Effector memory CD8-positive, alpha-beta T cell (primary cell): ENCODE results near the gene MED20.

Source experiments
- ATAC-seq: fragments of 150-1000 bp; cut with Tn5 transposase; replicated peaks from 2 replicates; pipeline ENCODE4 v1.10.0; 2021; ENCODE audit warnings: mild to moderate bottlenecking, moderate library complexity
- DNase-seq, 3 experiments: peaks; one replicate each; pipeline ENCODE4 v3.0.0; 2021
- H3K27ac Mint-ChIP-seq, 2 donors: one replicate each; pipeline ENCODE4 v1.8.0; 2022; ENCODE audit warnings: mild to moderate bottlenecking in 2 of 2, mixed read lengths in 2 of 2, moderate library complexity in 2 of 2
- H3K27me3 Mint-ChIP-seq, 2 donors: one replicate each; pipeline ENCODE4 v1.8.0; 2022; ENCODE audit warnings: mixed read lengths in 2 of 2
- H3K36me3 Mint-ChIP-seq: one replicate; pipeline ENCODE4 v1.8.0; 2022; ENCODE audit warnings: mild to moderate bottlenecking, moderate library complexity, mixed read lengths; ENCODE audit not compliant: insufficient read depth
- H3K4me1 Mint-ChIP-seq, 2 donors: one replicate each; pipeline ENCODE4 v1.8.0; 2022; ENCODE audit warnings: low read depth in 2 of 2, mixed read lengths in 2 of 2
- H3K4me3 Mint-ChIP-seq, 2 donors: one replicate each; pipeline ENCODE4 v1.8.0; 2022; ENCODE audit warnings: mild to moderate bottlenecking in 2 of 2, mixed read lengths in 2 of 2, moderate library complexity in 2 of 2
- H3K9me3 Mint-ChIP-seq, 2 donors: one replicate each; pipeline ENCODE4 v1.8.0; 2022; ENCODE audit warnings: mixed read lengths in 2 of 2
- total RNA-seq, 9 experiments: gene quantifications; one replicate each; lab custom pipeline; 2026; lab: John Stamatoyannopoulos, UW

Gene MED20, protein sequence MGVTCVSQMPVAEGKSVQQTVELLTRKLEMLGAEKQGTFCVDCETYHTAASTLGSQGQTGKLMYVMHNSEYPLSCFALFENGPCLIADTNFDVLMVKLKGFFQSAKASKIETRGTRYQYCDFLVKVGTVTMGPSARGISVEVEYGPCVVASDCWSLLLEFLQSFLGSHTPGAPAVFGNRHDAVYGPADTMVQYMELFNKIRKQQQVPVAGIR
- 2.0 to 11.3 (median 8.9) reads per million in 9 experiments for total RNA-seq

GRCh38 chr6:41920921-41921711, at the start of gene MED20, which contains the start of gene BYSL:
MED20 (minus strand) TSS chr6:41921139; CDS start chr6:41921018, 121 bp downstream.
BYSL (plus strand) TSS chr6:41921499; CDS start chr6:41921563, 64 bp downstream.
- Mint-ChIP-seq H3K27ac (peak within 1 kb of the TSS; percentile 95 to 98), H3K27me3 (no peaks in the 10 kb centered on the region), H3K4me3 (peak within 1 kb of the TSS; percentile 97 to 98), H3K4me1 (peaks cover 41 to 47% of the 10 kb centered on the region in 2 donors), H3K36me3 (peaks cover 31% of the 10 kb centered on the region), H3K9me3 (no peaks in the 10 kb centered on the region)
- peak; percentile 95 for ATAC-seq
- DNase-seq, result peak; percentile 93 to 96 (median 94)

DNA sequence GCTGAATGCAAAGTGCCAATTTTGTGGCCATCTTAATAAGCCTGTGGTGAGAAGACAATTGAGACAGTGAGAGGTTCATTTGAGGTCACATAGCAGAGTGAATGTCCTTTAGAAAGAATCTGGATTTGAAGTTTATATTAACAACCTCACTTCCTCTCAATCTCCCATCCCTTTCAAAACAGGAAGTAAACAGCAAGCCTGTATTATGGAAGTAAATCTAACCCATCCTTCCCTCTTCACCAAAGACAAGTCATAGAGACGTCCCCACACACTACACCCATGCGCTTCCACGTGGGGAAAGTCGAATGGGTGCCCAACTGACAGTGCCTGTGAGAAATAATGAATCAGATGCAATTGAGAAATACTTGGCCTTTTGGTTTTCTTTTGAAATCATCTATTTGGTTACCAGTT, 49.5 kb upstream of the MED20 start:
- no peaks in the 10 kb centered on the region for H3K27me3 Mint-ChIP-seq
- H3K9me3 Mint-ChIP-seq, result no peaks in the 10 kb centered on the region
- peak overlapping the region; percentile 81 to 94 for H3K27ac Mint-ChIP-seq
- no peak for DNase-seq
- peak; percentile 75 for ATAC-seq
- peaks cover 17% of the 10 kb centered on the region for H3K36me3 Mint-ChIP-seq
- H3K4me3 Mint-ChIP-seq, result peak overlapping the region; percentile 42 to 70
- peaks cover 40 to 50% of the 10 kb centered on the region in 2 donors for H3K4me1 Mint-ChIP-seq

GRCh38 chr6:41967312-41968287, 46.7 kb upstream of the MED20 start:
- H3K4me1 Mint-ChIP-seq, result peaks cover 42 to 64% of the 10 kb centered on the region in 2 donors
- ATAC-seq (no peak), DNase-seq (no peak)
- no peaks in the 10 kb centered on the region for H3K9me3 Mint-ChIP-seq
- H3K4me3 Mint-ChIP-seq, result peak overlapping the region in 1 of 2 donors; percentile 18
- H3K27ac Mint-ChIP-seq, result peak overlapping the region; percentile 39 to 73
- peaks cover 9% of the 10 kb centered on the region for H3K36me3 Mint-ChIP-seq
- H3K27me3 Mint-ChIP-seq, result no peaks in the 10 kb centered on the region

GRCh38 chr6:41966961-41967311, 46.0 kb upstream of the MED20 start:
- Mint-ChIP-seq H3K27me3 (no peaks in the 10 kb centered on the region), H3K36me3 (peaks cover 9% of the 10 kb centered on the region), H3K27ac (peak overlapping the region in 1 of 2 donors; percentile 73), H3K4me1 (peaks cover 41 to 64% of the 10 kb centered on the region in 2 donors), H3K4me3 (no peak overlapping the region), H3K9me3 (no peaks in the 10 kb centered on the region)
- no peak for DNase-seq
- ATAC-seq, result no peak

DNA sequence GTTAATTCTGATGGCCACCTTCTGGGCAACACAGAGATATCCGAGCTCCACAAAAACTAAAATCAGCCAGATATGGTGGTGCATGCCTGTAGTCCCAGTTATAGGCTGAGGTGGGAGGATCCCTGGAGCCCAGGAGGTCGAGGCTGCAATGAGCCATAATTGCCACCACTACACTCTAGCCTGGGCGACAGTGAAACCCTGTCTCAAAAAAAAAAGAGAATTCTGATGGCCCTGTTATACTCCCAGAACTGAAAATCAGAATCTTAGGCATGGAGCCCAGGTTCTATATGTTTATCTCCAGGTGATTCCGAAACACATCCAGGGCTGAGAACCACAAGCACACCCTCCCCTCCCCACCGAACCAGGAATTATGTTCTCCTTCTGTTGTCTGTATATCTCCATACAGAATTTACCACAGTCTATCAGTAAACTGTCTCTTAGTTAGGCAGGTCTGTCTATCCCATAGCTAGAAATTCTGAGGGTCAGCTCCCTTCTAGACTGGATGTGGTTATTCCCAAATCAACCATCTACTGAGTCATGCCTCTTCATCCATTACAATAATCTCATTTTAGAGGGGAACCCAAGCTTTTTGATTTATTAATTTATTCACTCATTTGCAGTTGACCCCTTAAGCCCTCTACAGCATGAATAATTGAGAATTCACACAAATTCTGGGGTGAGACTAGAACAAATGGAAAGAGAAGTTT, 45.4 kb upstream of the MED20 start:
- no peak for DNase-seq
- H3K27ac Mint-ChIP-seq, result peak overlapping the region in 1 of 2 donors; percentile 73
- ATAC-seq, result no peak
- H3K36me3 Mint-ChIP-seq, result peaks cover 6% of the 10 kb centered on the region
- no peaks in the 10 kb centered on the region for H3K27me3 Mint-ChIP-seq
- H3K4me3 Mint-ChIP-seq, result no peak overlapping the region
- H3K4me1 Mint-ChIP-seq, result peaks cover 46 to 70% of the 10 kb centered on the region in 2 donors
- H3K9me3 Mint-ChIP-seq, result no peaks in the 10 kb centered on the region

- Mint-ChIP-seq H3K36me3 (peaks cover 3% of the 10 kb centered on the region), H3K27me3 (no peaks in the 10 kb centered on the region)
Measured at GRCh38 chr6:41965429-41966213, 44.7 kb upstream of the MED20 start.

GRCh38 chr6:41964201-41964887, 43.4 kb upstream of the MED20 start:
- peaks cover 44 to 75% of the 10 kb centered on the region in 2 donors for H3K4me1 Mint-ChIP-seq
- no peak for ATAC-seq
- DNase-seq, result no peak
- peak overlapping the region in 1 of 2 donors; percentile 1 for H3K4me3 Mint-ChIP-seq
- no peaks in the 10 kb centered on the region for H3K27me3 Mint-ChIP-seq
- H3K9me3 Mint-ChIP-seq, result no peaks in the 10 kb centered on the region
- peak overlapping the region; percentile 0 to 27 for H3K27ac Mint-ChIP-seq
- H3K36me3 Mint-ChIP-seq, result peaks cover 6% of the 10 kb centered on the region

More at GRCh38 chr6:41965429-41966213, 44.7 kb upstream of the MED20 start:
- peaks cover 44 to 70% of the 10 kb centered on the region in 2 donors for H3K4me1 Mint-ChIP-seq
- H3K9me3 Mint-ChIP-seq, result no peaks in the 10 kb centered on the region
- ATAC-seq (no peak), DNase-seq (no peak)
- peak overlapping the region in 1 of 2 donors; percentile 69 for H3K27ac Mint-ChIP-seq
- no peak overlapping the region for H3K4me3 Mint-ChIP-seq

GRCh38 chr6:41963371-41963770, 42.4 kb upstream of the MED20 start:
- DNase-seq, result no peak
- Mint-ChIP-seq H3K4me1 (peaks cover 53 to 84% of the 10 kb centered on the region in 2 donors), H3K9me3 (no peaks in the 10 kb centered on the region), H3K4me3 (peak overlapping the region in 1 of 2 donors; percentile 45), H3K27ac (peak overlapping the region; percentile 0 to 84), H3K36me3 (peaks cover 16% of the 10 kb centered on the region), H3K27me3 (no peaks in the 10 kb centered on the region)
- no peak for ATAC-seq

- no peaks in the 10 kb centered on the region for H3K27me3 Mint-ChIP-seq
- no peaks in the 10 kb centered on the region for H3K9me3 Mint-ChIP-seq
- H3K27ac Mint-ChIP-seq, result peak overlapping the region; percentile 71 to 80
- ATAC-seq (no peak), DNase-seq (no peak)
- peaks cover 47 to 73% of the 10 kb centered on the region in 2 donors for H3K4me1 Mint-ChIP-seq
- H3K4me3 Mint-ChIP-seq, result peak overlapping the region in 1 of 2 donors; percentile 45
- peaks cover 26% of the 10 kb centered on the region for H3K36me3 Mint-ChIP-seq
Measured at GRCh38 chr6:41960028-41960427, 39.1 kb upstream of the MED20 start.

DNA sequence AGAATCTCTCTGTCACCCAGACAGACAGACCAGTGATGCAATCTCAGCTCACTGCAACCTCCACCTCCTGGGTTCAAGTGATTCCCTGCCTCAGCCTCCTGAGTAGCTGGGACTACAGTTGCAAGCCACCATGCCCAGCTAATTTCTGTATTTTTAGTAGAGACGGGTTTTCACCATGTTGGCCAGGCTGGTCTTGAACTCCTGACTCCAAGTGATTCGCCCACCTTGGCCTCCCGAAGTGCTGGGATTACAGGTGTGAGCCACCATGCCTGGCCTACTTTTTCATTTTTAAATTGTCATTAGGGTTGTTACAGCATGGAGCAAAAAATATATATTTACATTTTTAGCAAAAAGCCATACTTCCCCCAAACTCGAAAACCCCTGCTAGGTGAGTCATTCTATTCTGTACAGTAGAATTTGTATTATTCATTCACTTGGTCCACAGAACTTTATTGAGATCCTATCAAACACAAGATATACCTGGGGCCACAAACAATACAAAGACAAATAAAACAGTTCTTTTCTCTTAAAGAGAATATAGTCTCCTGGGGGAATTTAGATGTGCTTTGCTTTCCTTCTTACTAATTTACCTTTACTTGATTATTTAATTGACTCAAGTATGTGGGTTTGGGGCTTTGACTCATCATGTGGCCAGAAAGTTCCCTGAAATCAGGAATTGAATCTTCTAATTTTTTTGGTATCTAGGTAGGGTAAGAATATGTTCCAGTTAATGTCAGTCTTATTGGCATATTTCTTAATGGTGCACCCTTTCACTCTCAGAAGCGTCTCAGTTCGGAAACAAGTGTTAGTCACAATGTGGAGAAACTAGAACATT, 37.3 kb upstream of the MED20 start:
- DNase-seq (no peak), ATAC-seq (no peak)
- H3K4me3 Mint-ChIP-seq, result peak overlapping the region; percentile 19 to 23
- H3K27me3 Mint-ChIP-seq, result no peaks in the 10 kb centered on the region
- peaks cover 41 to 68% of the 10 kb centered on the region in 2 donors for H3K4me1 Mint-ChIP-seq
- peaks cover 41% of the 10 kb centered on the region for H3K36me3 Mint-ChIP-seq
- H3K27ac Mint-ChIP-seq, result peak overlapping the region; percentile 71 to 80
- H3K9me3 Mint-ChIP-seq, result no peaks in the 10 kb centered on the region

- H3K36me3 Mint-ChIP-seq, result peaks cover 43% of the 10 kb centered on the region
- peak overlapping the region; percentile 49 to 67 for H3K27ac Mint-ChIP-seq
- DNase-seq (no peak), ATAC-seq (no peak)
- peaks cover 37 to 64% of the 10 kb centered on the region in 2 donors for H3K4me1 Mint-ChIP-seq
- no peak overlapping the region for H3K4me3 Mint-ChIP-seq
- H3K27me3 Mint-ChIP-seq, result no peaks in the 10 kb centered on the region
- no peaks in the 10 kb centered on the region for H3K9me3 Mint-ChIP-seq
Measured at GRCh38 chr6:41957117-41957516, 36.2 kb upstream of the MED20 start.
